Lung microvascular endothelial cell (primary cell): ENCODE results near the gene ATF3. TPM values are rescaled to one million over a fixed set of nuclear protein-coding genes. Genes with fewer than 3 reads are reported as not detected.

Experiments used
- total RNA-seq: library from RNA; depleted of rRNA; stranded (reverse); fragments of >200 nt; gene quantifications from 2 replicates; pipeline ENCODE4 v1.2.1, GENCODE V29; 2014

Gene ATF3
- total RNA-seq, 1 donor from 2014 or later = 1.2 TPM

Other genes starting within 250 kb of the ATF3 start
- 3.2 and 5.4 TPM in 2 replicates for gene PACC1, start 193.9 kb upstream of the ATF3 start, total RNA-seq
- 2.4 and 11.8 TPM in 2 replicates for gene NENF, start 175.8 kb upstream of the ATF3 start, total RNA-seq
- gene BATF3, start 91.1 kb downstream of the ATF3 start, total RNA-seq = 0.44 and 2.0 TPM in 2 replicates
- 17.9 and 21.8 TPM in 2 replicates for gene NSL1, start 183.0 kb downstream of the ATF3 start, total RNA-seq
- 8.3 and 8.5 TPM in 2 replicates for gene TATDN3, start 183.1 kb downstream of the ATF3 start, total RNA-seq
- gene SPATA45, start 238.9 kb downstream of the ATF3 start, total RNA-seq = not detected in 2 replicates
- gene FLVCR1, start 249.5 kb downstream of the ATF3 start, total RNA-seq = 4.1 and 9.3 TPM in 2 replicates